Stimulated activated CD4-positive, alpha-beta T cell treated with anti-CD3 and anti-CD28 coated beads, Interleukin-4, amount 100 ng/mL, for 4 hours (primary cell): ENCODE measurements around the gene KHDC4.
"Not testable (repeated sequence)": the region's sequence is repeated elsewhere in the genome, so short reads cannot be mapped to it uniquely, and the experiment has no call there.

Source experiments
- DNase-seq, 2 experiments: peaks; one replicate each; pipeline ENCODE4 v3.0.0-alpha.2; 2020

KHDC4 gene

DNA sequence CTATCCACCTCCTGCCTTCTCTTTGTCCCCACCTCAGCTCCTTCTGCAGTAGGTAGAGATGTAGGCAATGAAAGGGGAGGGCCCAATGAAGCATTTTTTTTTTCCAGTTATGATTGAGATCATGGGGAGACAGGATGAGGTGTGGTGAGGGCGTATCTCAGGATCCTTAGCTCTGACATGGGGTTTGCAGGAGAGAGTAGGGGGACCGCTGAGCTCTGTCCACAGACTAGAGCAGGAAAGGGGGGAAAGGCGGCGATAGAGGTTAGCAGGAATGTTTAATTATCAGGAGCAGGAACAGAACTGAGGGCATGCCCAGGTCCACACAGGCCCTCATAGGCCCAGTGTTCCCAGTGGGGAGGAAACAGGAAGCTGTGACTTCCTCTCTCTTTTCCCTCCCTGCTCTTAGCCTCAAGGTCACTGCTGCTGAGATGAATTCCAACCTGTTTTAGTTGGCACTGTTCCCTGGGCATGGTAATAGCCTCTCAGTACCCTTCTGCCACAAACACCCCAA, 6.3 kb upstream of the KHDC4 start:
- no peak for DNase-seq

- no peak for DNase-seq
Observed at GRCh38 chr1:155938220-155938627, 4.0 kb upstream of the KHDC4 start.

- no peak for DNase-seq
Observed at GRCh38 chr1:155934936-155935590, 850 bp upstream of the KHDC4 start.

- DNase-seq = no peak
Observed at GRCh38 chr1:155933591-155934096, 569 bp downstream of the KHDC4 start.

- no peak for DNase-seq
Observed at GRCh38 chr1:155932487-155932886, 1.7 kb downstream of the KHDC4 start.

DNA sequence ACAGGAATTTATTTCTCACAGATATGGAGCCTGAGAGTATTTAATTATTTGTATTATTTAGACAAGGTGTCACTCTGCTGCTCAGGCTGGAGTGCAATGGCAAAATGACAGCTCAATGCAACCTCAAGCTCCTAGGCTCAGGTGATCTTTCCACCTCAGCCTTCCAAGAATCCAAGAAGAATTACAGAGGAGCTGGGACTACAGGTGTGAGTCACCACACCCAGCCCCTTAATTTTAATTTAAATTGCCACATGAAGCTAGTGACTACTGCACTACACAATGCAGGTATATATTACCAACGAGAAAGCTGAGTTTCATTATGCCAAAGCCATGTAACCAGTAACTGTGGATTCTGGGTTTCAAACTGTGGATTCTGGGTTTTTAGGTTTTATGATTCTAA, 2.1 kb downstream of the KHDC4 start:
- DNase-seq = no peak

GRCh38 chr1:155931332-155932038, 2.7 kb downstream of the KHDC4 start:
- DNase-seq = no peak

GRCh38 chr1:155930725-155931124, 3.5 kb downstream of the KHDC4 start:
- not testable (repeated sequence) for DNase-seq

- DNase-seq = no peak
Observed at GRCh38 chr1:155929057-155929456, 5.2 kb downstream of the KHDC4 start.

DNA sequence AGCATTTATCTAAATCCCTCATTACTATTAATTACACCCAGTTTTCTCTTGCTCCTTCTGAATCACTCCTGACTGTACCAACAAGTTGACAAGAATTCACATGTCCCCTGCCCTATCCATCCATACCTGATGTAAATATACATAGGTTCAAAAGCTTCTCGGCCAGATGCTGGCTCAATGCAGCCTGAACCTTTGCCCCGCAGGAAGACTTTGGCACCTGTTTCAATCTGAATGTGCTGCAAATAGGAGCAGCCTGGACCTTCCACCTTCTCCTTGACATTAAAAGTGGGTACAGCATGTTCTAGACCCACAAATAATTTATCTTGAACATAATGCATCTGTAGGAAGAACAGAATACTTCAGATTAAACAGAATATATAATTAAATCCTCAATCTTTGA, 8.7 kb downstream of the KHDC4 start:
- DNase-seq = no peak

- DNase-seq = no peak
Observed at GRCh38 chr1:155920717-155921116, 13.5 kb downstream of the KHDC4 start.

DNA sequence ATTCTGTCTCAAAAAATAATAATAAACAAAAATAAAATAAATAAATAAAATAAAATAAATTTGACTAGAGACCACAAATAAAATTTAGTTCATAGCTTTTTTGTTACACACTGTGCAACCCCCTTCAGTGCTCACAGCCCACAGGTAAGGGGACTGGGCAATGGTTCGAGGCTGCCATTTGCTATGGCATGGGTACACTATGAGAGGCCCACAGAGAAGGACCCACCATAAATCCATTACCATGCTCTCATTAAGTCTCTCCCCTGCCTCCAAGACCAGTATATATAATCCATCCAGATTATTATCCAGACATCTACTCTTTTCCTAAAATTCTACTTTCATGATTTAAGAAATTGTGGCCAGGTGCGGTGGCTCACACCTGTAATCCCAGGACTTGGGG, 14.4 kb downstream of the KHDC4 start:
- DNase-seq = no peak

DNA sequence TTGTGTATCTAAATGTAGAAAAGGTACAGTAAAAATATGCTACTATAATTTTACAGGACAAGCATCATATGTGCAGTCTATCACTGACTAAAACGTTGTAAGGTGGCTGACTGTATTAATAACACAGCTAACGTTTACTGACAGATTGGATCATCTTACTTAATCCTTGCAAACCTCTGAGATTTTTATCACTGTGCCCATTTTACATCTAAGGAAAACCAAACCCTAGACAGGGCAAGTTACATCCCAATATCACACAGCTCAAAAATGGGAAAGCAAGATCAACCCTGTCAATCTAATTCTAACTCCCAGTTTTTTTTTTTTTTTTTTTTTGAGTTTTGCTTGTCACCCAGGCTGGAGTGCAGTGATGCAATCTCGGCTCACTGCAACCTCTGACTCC, 15.6 kb downstream of the KHDC4 start:
- DNase-seq = no peak

GRCh38 chr1:155913969-155914757, 20.1 kb downstream of the KHDC4 start:
- no peak for DNase-seq

DNA sequence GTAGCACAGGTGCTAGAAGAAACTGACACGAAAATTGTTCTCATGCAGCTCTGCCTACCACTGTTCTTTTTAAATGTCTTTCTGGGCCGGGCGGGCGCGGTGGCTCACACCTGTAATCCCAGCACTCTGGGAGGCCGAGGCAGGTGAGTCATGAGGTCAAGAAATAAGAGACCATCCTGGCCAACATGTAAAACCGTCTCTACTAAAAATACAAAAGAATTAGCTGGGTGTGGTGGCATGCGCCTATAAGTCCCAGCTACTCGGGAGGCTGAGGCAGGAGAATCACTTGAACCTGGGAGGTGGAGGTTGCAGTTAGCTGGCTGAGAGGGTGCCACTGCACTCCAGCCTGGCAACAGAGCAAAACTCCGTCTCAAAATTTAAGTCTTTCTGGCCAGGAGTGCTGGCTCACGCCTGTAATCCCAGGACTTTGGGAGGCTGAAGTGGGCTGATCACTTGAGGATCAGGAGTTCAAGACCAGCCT, 22.1 kb downstream of the KHDC4 start:
- DNase-seq = no peak

DNA sequence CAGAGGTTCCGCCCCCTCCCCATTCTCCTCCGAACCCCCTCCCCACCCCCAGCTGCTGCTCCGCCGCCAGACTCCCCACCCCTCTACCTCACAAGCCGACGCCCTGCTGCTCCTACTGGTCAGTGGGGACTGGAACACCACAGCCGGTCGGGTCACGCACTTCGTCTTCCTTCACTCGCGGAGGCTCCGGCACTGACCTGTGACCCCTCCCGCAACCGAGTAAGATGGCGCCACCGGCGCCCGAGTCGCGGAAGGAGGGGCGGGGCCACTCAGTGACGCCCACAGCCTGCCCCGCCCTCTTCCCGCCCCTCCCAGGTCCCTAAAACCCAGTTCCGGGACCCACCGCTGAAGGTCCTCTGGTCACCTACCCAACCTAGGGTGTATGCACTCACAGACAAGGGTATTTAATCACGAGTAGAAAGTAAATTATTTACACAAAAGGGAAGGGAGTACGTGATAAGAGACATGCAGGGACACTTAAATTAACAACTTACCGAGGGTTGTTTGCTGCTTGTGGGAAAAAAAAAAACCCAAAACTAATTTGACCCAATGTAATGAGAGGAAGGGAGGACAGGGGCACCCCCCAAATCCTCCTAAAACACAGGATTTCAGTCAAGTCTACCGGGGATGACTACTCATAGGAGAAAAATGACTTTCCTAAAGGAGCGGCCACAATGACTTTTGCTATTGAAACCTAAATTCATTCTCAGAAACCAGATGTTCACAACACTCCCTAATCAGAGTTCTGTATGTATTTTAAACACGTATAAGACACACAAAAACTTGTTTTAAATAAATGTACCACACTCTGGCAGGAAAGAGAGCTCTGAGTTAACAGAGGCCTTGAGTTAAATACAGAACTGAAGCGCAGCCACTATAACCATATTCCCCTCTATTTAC, 22.8 kb downstream of the KHDC4 start, which contains the start of gene RIT1:
Gene RIT1 (minus strand): TSS at position 194 of the 900 bp plus-strand sequence. CDS start 588 bp downstream, outside the sequence.
- peak; percentile 77 to 81 for DNase-seq

- DNase-seq = no peak
Observed at GRCh38 chr1:155910621-155911121, 23.5 kb downstream of the KHDC4 start.

DNA sequence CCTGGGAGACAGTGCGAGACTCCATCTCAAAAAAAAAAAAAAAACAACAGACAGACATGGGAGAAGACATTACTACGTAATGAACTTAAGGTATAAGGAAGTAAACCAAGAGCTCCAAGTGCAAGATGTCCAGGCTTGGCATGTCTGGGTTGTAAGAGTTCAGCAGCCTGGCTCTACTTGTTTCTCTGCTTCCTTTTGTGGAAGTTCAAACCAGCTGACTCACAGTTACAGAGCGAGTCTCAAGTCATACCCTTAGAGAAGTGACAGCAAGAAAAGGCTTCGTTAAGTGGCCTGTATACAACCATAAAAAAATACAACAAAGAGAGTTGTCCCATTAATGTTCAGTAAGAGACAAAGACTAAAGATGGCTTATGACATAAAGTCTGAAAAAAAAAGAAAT, 24.3 kb downstream of the KHDC4 start:
- DNase-seq = no peak

- no peak for DNase-seq
Observed at GRCh38 chr1:155904261-155904660, 30.0 kb downstream of the KHDC4 start.

DNA sequence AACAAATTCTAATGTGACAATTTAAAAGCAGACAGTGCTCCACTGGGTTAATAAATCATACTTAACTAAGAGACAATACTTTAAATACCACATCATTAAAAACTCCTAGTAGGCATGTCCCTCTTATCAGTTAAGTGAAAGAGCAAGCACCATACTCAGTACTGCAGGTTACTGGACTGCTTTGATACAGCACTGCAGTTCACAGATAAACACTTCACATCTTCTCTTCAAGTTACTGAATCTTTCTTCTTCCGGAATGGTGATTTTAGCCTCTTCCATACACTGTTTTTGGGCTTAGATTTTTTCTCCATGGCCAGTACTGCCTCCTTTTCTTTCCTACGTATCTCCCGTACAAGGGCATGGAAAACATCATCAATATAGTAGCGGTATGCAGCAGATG, 34.1 kb downstream of the KHDC4 start:
- DNase-seq = no peak

- DNase-seq = no peak
Observed at GRCh38 chr1:155899683-155900082, 34.5 kb downstream of the KHDC4 start.

DNA sequence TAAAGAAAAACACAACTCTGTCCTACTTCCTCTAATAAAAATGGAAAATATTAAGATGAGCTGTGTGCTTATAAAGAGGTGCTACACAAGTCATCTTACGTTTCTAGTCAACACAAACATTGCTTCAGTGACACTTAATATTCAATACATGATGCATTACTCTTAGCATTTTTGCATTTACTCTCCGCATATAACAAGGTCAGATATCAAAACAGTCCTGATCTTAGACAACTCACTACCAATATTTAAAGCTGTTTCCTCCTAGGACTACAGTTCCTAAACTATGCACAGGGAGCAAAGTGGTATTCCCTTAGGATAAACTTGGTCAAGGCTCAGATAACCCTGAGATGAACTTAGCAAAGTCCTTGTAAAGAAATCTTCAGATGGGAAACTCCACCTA, 35.3 kb downstream of the KHDC4 start:
- DNase-seq = no peak
